KOPT-K1 (cell line): Measurements from ENCODE around the gene SAMD4B.

Source experiments
- H3K27ac ChIP-seq: fragments of 200-600 bp; sonication (generic); 2 replicates; pipeline ENCODE4 v1.5.1; 2016; ENCODE audit warnings: antibody characterized with exemption, mild to moderate bottlenecking, low read depth, low read length; ENCODE audit not compliant: poor library complexity, severe bottlenecking
- H3K36me3 ChIP-seq: fragments of 200-600 bp; sonication (generic); 2 replicates; pipeline ENCODE4 v1.5.1; 2017; ENCODE audit warnings: antibody characterized with exemption, mild to moderate bottlenecking, low read length, moderate library complexity; ENCODE audit not compliant: insufficient read depth
- H3K9me3 ChIP-seq: fragments of 200-600 bp; sonication (generic); 2 replicates; pipeline ENCODE4 v1.5.1; 2017; ENCODE audit warnings: antibody characterized with exemption, low read length, mild to moderate bottlenecking; ENCODE audit not compliant: insufficient read depth, poor library complexity, severe bottlenecking

The SAMD4B gene

DNA sequence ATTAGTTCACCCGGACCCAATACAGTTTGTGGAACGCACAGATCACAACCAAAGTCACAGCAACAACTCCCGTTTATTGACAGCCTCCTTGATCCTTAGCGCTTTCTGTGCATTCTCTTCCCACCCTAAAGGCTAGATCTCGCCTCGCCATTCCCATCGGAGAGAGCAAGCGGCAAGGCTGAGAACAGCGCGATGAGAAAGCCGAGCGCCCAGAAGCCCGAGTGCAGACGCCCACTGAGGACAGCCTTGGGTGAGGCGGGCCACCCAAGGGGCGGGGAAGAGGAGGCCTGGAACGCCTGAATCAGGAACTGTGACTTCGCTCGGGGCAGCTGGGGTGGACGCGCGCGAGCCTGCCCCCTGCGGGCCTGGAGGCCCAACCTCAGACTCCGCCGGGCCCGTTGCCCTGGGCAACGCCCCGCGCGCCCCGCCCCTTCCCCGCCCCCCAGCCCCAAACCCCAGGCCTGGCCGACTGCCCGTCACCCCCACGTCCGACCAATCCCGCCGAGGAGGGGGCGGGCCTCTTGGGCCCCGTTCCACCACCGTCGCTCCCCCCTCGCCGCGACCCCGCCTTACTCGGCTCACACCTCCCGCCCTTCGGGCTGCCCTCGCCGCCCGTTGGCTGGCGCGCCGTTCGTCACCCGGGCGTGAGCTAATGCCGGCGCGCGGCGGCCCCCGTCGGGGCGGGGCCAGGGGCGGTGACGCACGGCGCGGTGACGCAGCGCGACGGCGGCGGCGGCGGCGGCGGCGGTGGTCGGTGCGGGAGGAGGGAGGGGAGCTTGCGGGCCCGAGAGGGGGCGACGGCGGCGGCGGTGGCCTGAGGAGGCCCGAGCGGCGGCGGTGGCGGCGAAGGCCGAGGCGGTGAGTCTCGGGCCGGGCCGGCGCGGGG, at the start of gene SAMD4B:
Gene SAMD4B, plus strand, starts transcription at position 703 of the 886 bp plus-strand sequence. CDS start 14,473 bp downstream, outside the sequence.
- peak within 1 kb of the TSS; percentile 80 for H3K27ac ChIP-seq
- H3K9me3 ChIP-seq = no peaks in the 10 kb centered on the region
- peaks cover 11% of the 10 kb centered on the region for H3K36me3 ChIP-seq

DNA sequence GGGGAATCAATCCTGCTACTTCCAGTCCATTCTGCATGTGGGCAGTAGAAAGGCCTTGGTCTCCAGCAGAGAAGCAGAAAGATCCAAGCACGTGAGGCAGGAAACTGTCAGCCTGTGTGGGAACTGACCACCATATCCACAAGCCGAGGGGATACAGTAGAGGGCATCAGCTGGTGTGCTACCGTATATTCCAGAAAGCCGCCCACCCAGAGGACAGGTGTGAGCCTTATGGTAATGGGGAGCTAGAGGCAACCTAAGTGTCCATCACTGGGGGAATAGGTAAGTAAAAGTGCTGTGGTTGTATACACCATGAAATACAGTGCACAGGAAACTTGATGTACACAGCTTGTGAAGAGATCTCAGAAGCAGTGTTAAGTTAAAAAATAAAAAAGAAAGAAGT, 48.8 kb upstream of the SAMD4B start:
- no peaks in the 10 kb centered on the region for H3K36me3 ChIP-seq
- no peak overlapping the region for H3K27ac ChIP-seq
- H3K9me3 ChIP-seq = no peaks in the 10 kb centered on the region

DNA sequence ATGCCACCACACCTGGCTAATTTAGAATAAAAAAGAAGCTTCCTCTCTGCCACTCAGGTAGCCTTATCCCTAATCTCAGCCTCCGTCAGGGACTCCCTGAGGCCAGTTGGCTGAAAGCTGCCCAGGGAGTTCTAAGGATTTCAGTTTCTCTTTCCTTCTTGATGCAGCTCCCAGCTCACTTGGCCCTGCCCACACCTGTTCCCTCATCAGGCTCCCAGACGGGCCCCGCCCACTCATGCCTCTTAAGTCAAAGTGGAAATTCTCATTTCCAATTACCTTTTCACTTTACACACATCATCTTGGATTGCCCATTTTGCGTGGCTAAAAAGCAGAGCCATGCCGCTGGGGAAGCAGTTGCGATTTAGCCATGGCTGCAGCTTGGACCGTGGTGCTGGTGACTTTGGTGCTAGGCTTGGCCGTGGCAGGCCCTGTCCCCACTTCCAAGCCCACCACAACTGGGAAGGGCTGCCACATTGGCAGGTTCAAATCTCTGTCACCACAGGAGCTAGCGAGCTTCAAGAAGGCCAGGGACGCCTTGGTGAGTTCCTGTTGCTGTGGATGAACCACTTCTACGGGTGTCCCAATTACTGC, 46.1 kb upstream of the SAMD4B start, which contains the start of gene IFNL1:
Gene IFNL1, plus strand, starts transcription at position 353 of the 591 bp plus-strand sequence. Its CDS starts 15 bp downstream, at position 368.
- no peak within 1 kb of the TSS for H3K27ac ChIP-seq
- H3K9me3 ChIP-seq = no peaks in the 10 kb centered on the region
- no peaks in the 10 kb centered on the region for H3K36me3 ChIP-seq

DNA sequence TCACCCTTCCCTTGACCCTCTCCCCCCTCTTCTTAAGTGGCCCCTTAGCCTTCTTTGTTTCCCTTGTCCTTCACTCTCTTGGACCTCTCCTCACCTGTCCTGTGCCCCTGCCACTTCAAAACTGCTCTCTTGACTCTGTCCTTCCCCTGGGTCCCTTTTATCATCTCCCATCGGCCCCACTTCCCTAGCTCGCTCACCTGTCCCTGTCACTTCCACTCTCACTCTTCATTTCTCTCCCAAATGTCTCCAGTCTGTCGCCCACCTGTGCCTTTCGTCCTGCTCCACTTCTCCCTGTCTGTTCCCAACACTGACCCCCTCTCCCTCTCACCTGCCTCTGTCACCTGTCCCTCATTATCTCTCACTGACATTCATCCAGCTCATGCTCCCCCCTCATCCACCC, 45.3 kb upstream of the SAMD4B start:
- H3K27ac ChIP-seq = no peak overlapping the region
- no peaks in the 10 kb centered on the region for H3K9me3 ChIP-seq
- H3K36me3 ChIP-seq = no peaks in the 10 kb centered on the region

GRCh38 chr19:39297931-39298634, 44.1 kb upstream of the SAMD4B start:
- no peaks in the 10 kb centered on the region for H3K9me3 ChIP-seq
- H3K36me3 ChIP-seq = no peaks in the 10 kb centered on the region
- no peak overlapping the region for H3K27ac ChIP-seq

- Histone ChIP-seq H3K27ac (no peak overlapping the region), H3K36me3 (no peaks in the 10 kb centered on the region), H3K9me3 (no peaks in the 10 kb centered on the region)
These were observed 42.8 kb upstream of the SAMD4B start for GRCh38 chr19:39299404-39299803.

DNA sequence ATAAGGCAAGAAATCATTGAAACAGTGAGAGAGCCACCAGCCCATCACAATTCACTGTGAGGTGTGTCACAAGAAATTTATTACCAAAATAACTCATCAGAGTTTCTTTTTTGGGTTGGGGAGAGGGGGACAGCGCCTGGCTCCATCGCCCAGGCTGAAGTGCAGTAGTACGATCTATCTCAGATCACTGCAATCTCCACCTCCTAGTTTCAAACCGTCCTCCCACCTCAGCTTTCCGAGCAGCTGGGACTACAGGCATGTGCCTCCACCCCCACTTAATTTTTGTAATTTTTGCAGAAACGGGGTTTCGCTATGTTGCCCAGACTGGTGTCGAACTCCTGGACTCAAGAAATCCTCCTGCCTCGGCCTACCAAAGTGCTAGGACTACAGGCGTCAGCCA, 42.4 kb upstream of the SAMD4B start:
- H3K36me3 ChIP-seq = no peaks in the 10 kb centered on the region
- H3K9me3 ChIP-seq = no peaks in the 10 kb centered on the region
- H3K27ac ChIP-seq = no peak overlapping the region

GRCh38 chr19:39301021-39301420, 41.2 kb upstream of the SAMD4B start:
- Histone ChIP-seq H3K36me3 (no peaks in the 10 kb centered on the region), H3K9me3 (no peaks in the 10 kb centered on the region), H3K27ac (no peak overlapping the region)

GRCh38 chr19:39301562-39301961, 40.7 kb upstream of the SAMD4B start:
- Histone ChIP-seq H3K36me3 (no peaks in the 10 kb centered on the region), H3K27ac (no peak overlapping the region), H3K9me3 (no peaks in the 10 kb centered on the region)

GRCh38 chr19:39303373-39304184, 38.6 kb upstream of the SAMD4B start:
- Histone ChIP-seq H3K27ac (no peak overlapping the region), H3K36me3 (no peaks in the 10 kb centered on the region), H3K9me3 (no peaks in the 10 kb centered on the region)

DNA sequence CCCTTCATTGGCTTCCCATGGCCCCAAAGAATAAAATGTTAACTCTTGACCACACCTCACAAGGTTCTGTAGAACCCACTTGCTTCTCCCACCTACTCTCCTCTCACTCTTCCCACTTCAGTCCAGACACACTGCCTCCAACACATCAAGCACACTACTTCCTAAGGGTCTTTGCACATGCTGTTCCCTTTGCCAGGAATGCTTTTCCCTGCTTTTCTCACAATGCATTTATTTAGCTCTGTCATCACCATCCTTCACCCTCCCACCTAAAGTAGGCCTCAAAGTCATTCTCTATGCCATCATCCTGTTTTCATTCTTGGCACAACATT, 38.1 kb upstream of the SAMD4B start:
- Histone ChIP-seq H3K27ac (no peak overlapping the region), H3K36me3 (no peaks in the 10 kb centered on the region), H3K9me3 (no peaks in the 10 kb centered on the region)

DNA sequence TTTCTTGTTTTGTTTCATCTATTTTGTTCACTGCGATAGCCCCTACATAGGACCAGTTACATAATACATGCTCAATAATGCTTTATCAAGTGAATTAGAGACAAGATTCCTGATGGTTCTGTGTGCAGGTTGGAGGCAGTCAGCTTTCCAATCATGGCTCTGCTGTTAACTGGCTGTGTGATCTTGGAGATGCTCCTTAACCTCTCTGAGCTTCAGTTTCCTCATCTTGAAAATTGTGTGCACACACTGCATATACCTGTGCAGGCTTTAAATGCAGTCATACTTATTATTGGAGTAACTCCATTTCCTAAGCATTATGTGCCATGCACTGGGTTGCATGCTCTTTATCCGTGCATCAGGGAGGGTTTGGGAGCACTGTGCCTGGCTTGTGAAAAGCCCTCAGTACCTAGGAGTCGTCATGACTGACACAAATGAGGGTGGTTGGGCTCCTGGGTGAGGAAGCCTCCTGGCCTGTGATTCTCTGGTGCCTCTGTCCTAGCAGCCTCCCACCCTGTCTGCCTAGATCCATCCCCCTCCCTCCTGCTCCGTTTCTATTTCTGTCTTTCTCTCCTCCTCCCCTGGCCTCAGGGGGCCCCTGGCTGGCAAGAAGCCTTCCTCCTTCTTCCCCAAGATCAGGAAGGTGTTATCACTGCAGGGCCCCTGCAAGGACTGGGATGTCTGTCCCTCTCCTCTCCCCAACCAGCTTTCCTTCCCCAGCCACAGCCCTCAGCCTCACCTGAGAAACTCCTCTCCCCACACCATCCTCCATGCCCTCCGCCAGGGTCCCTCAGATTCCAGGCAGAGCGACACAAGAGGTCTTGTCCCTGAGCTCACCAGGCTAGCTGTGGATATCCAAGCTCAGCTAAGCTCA, 37.3 kb upstream of the SAMD4B start:
- H3K36me3 ChIP-seq = no peaks in the 10 kb centered on the region
- H3K9me3 ChIP-seq = no peaks in the 10 kb centered on the region
- H3K27ac ChIP-seq = no peak overlapping the region

DNA sequence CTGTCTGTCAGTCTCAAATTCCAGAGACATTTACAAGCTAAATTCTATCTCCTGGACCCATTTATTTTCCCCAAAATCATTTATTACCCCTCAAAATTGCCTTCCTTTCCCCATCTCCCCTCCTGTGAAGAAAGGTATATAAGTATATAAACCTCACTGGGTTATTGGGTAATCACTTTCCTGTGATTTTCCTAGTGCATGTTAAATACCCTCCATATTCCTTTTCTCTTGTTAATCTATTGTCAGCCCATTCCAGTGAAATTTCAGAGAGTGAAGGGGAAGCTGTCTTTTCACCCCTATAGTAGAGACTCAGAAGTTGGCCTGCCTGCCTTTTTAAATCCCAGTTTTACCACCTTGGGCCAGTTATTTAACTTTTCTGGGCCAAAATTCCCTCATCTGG, 36.1 kb upstream of the SAMD4B start:
- H3K9me3 ChIP-seq = no peaks in the 10 kb centered on the region
- no peaks in the 10 kb centered on the region for H3K36me3 ChIP-seq
- H3K27ac ChIP-seq = no peak overlapping the region
